HepG2 (cell line): ENCODE data around the gene C20orf141. TPM values are rescaled to one million over a fixed set of nuclear protein-coding genes. Genes with fewer than 3 reads are reported as not detected.

Experiments
- polyA plus RNA-seq, 8 experiments: library from polyadenylated mRNA; depleted of rRNA in 3 of 8; stranded (reverse) in 7 of 8; unstranded in 1 of 8; fragments of >200 nt; fragmentation: Illumina TruSeq in 4 of 8; extraction: Trizol in 4 of 8; gene quantifications; 2 replicates each; pipeline versions ENCODE4 v1.2.1 to v1.2.3, GENCODE V29; 2011 to 2016; ENCODE audit warnings: low read depth in 4 of 8, missing spikeins in 1 of 8, mixed read lengths in 1 of 8; ENCODE audit not compliant: insufficient read depth in 1 of 8
- total RNA-seq, 5 experiments: library from RNA; depleted of rRNA; stranded (reverse); fragments of >200 nt; fragmentation: Illumina TruSeq; extraction: Trizol; gene quantifications; 2 replicates each; pipeline ENCODE4 v1.2.3, GENCODE V29; 2016; ENCODE audit warnings: low read depth in 1 of 5

C20orf141 gene
- total and polyA plus RNA-seq, 2 of the 13 experiments (the other 11 are each of a cell fraction or from before 2014, with no cell fraction given) = not detected

Other genes with a start within 250 kb of the C20orf141 start
- gene NOP56, start 162.4 kb upstream of the C20orf141 start, total RNA-seq (2016; rRNA removed; fragmentation: Illumina TruSeq; extraction: Trizol) = 646 and 1,116 TPM in 2 replicates
- 369 and 374 TPM in 2 replicates for gene NOP56, start 162.4 kb upstream of the C20orf141 start, polyA plus RNA-seq (2011; rRNA removed)
- gene IDH3B, start 150.8 kb upstream of the C20orf141 start, total RNA-seq (2016; rRNA removed; fragmentation: Illumina TruSeq; extraction: Trizol) = 215 and 246 TPM in 2 replicates
- gene IDH3B, start 150.8 kb upstream of the C20orf141 start, polyA plus RNA-seq (2011; rRNA removed) = 245 and 254 TPM in 2 replicates
- 0.84 TPM in 1 of 2 replicates, not detected in the other for gene EBF4, start 122.2 kb upstream of the C20orf141 start, total RNA-seq (2016; rRNA removed; fragmentation: Illumina TruSeq; extraction: Trizol)
- 2.2 and 5.2 TPM in 2 replicates for gene EBF4, start 122.2 kb upstream of the C20orf141 start, polyA plus RNA-seq (2011; rRNA removed)
- gene CPXM1, start 14.4 kb upstream of the C20orf141 start, total RNA-seq (2016; rRNA removed; fragmentation: Illumina TruSeq; extraction: Trizol) = not detected in 2 replicates
- gene CPXM1, start 14.4 kb upstream of the C20orf141 start, polyA plus RNA-seq (2011; rRNA removed) = 0.07 TPM in 1 of 2 replicates, not detected in the other
- not detected in 2 replicates for gene TMEM239, start 1.4 kb downstream of the C20orf141 start, total RNA-seq (2016; rRNA removed; fragmentation: Illumina TruSeq; extraction: Trizol)
- gene TMEM239, start 1.4 kb downstream of the C20orf141 start, polyA plus RNA-seq (2011; rRNA removed) = not detected in 2 replicates
- gene PCED1A, start 25.7 kb downstream of the C20orf141 start, total RNA-seq (2016; rRNA removed; fragmentation: Illumina TruSeq; extraction: Trizol) = 12.6 and 40.1 TPM in 2 replicates
- gene PCED1A, start 25.7 kb downstream of the C20orf141 start, polyA plus RNA-seq (2011; rRNA removed) = 84.2 and 92.3 TPM in 2 replicates
- 27.6 and 35.4 TPM in 2 replicates for gene VPS16, start 25.8 kb downstream of the C20orf141 start, total RNA-seq (2016; rRNA removed; fragmentation: Illumina TruSeq; extraction: Trizol)
- gene VPS16, start 25.8 kb downstream of the C20orf141 start, polyA plus RNA-seq (2011; rRNA removed) = 34.2 and 44.0 TPM in 2 replicates
- gene PTPRA, start 58.5 kb downstream of the C20orf141 start, total RNA-seq (2016; rRNA removed; fragmentation: Illumina TruSeq; extraction: Trizol) = 43.7 and 47.2 TPM in 2 replicates
- gene PTPRA, start 58.5 kb downstream of the C20orf141 start, polyA plus RNA-seq (2011; rRNA removed) = 107 and 127 TPM in 2 replicates
- gene GNRH2, start 228.6 kb downstream of the C20orf141 start, total RNA-seq (2016; rRNA removed; fragmentation: Illumina TruSeq; extraction: Trizol) = not detected in 2 replicates
- gene GNRH2, start 228.6 kb downstream of the C20orf141 start, polyA plus RNA-seq (2011; rRNA removed) = 0.22 and 0.28 TPM in 2 replicates
- 187 and 201 TPM in 2 replicates for gene MRPS26, start 231.1 kb downstream of the C20orf141 start, total RNA-seq (2016; rRNA removed; fragmentation: Illumina TruSeq; extraction: Trizol)
- gene MRPS26, start 231.1 kb downstream of the C20orf141 start, polyA plus RNA-seq (2011; rRNA removed) = 89.8 and 96.6 TPM in 2 replicates